Heart right ventricle (tissue), 16 donors: ENCODE results near the gene RAB24. TPM values are rescaled to one million over a fixed set of nuclear protein-coding genes. Genes with fewer than 3 reads are reported as not detected.

Experiments
- ATAC-seq, 8 donors: fragments of 200-7000 bp; cut with Tn5 transposase; one replicate each; pipeline ENCODE4 v1.9.1; 2020; ENCODE audit warnings: mild to moderate bottlenecking in 8 of 8, moderate library complexity in 8 of 8, moderate number of reproducible peaks in 1 of 8
- DNase-seq, 2 donors: peaks; one replicate each; pipeline ENCODE4 v3.0.0-alpha.2; 2020
- H3K27ac ChIP-seq, 10 donors: fragments of 200-600 bp; sonication (generic) in 2 of 10; one replicate each; pipeline versions ENCODE4 v1.5.0 to v1.8.0; 2020 to 2022; ENCODE audit warnings: mild to moderate bottlenecking in 3 of 10
- H3K27me3 ChIP-seq, 7 donors: fragments of 200-600 bp; one replicate each; pipeline ENCODE4 v1.8.0; 2021 to 2022; ENCODE audit warnings: mild to moderate bottlenecking in 2 of 7
- H3K36me3 ChIP-seq, 9 donors: fragments of 200-600 bp; sonication (generic) in 1 of 9; one replicate each; pipeline versions ENCODE4 v1.5.0 to v1.8.0; 2020 to 2022; ENCODE audit warnings: mild to moderate bottlenecking in 2 of 9
- H3K4me1 ChIP-seq, 9 donors: fragments of 200-600 bp; sonication (generic) in 1 of 9; one replicate each; pipeline versions ENCODE4 v1.5.0 to v1.8.0; 2020 to 2022; ENCODE audit warnings: mild to moderate bottlenecking in 4 of 9
- H3K4me3 ChIP-seq, 10 donors: fragments of 200-600 bp; sonication (generic) in 2 of 10; one replicate each; pipeline versions ENCODE4 v1.5.0 to v1.8.0; 2020 to 2022; ENCODE audit warnings: mild to moderate bottlenecking in 7 of 10, moderate library complexity in 2 of 10
- H3K9me3 ChIP-seq, 11 donors: fragments of 200-600 bp in 10 of 11; sonication (generic) in 2 of 11; one replicate each; pipeline versions ENCODE4 v1.5.0 to v1.8.0; 2013 to 2022; ENCODE audit warnings: mild to moderate bottlenecking in 2 of 11, control low read depth in 1 of 11, moderate library complexity in 1 of 11
- CTCF ChIP-seq, 9 donors: fragments of 200-600 bp; sonication (generic) in 2 of 9; IDR thresholded peaks; one replicate each; pipeline versions ENCODE4 v1.5.0 to v1.8.0; 2021 to 2022; ENCODE audit warnings: antibody characterized with exemption in 9 of 9, mild to moderate bottlenecking in 5 of 9, moderate library complexity in 1 of 9
- WGBS, 2 donors: extraction: QIAGEN DNeasy Blood & Tissue Kit; methylation state at CpG; one replicate each; pipeline ENCODE4 v1.1.7; 2013; ENCODE audit warnings: inconsistent platforms in 1 of 2; 5-methylcytosine and 5-hydroxymethylcytosine counted together
- intact Hi-C, 10 donors: fragments of 100-400 bp; cut with DNase I; formaldehyde crosslinking; loops; one replicate each; pipeline versions ENCODE4 v1.11.1 to v1.14.2; 2022
- polyA plus RNA-seq, 2 donors: library from polyadenylated mRNA; stranded (reverse); fragments of 200-250 nt; gene quantifications; one replicate each; pipeline ENCODE4 v1.2.3, GENCODE V29; 2013
- total RNA-seq, 10 donors: library from RNA; stranded (reverse); fragmentation: NEBNext Ultra II Directional in 3 of 10; extraction: Animal tissue kit (Norgen Biotek cat#: 25700) in 3 of 10; gene quantifications; one replicate each; pipeline versions ENCODE4 v1.2.1 to v1.2.4, GENCODE V29; 2021 to 2023
- donor health status: Arrhythmogenic right ventricular cardiomyopathy.
- donor health status: ischemic (EF 13 %, LVEDD 7.1; RV severe dilation, severe dysfunction).
- donor health status: healthy with polysubstance abuse.
- donor health status: DM: no; HTN: yes; CAD: no.
- donor health status: DM: no; HTN: no; CAD: no.
- donor health status: ischemic (EF 25% LVEDD 6.9; RV normal size, moderate dysfunction).
- donor health status: ischemic (EF 25% LVEDD 5.7; RV mildly dilated, moderate dysfunction).
- donor health status: healthy.
- donor health status: DM: yes; HTN: yes; CAD: no.
- donor health status: Ischemic cardiomyopathy.
- donor health status: ischemic (EF 35%, LVEDD 5.7; RV mildly dilated, moderate dysfunction).
- donor health status: nonischemic (EF 11% LVEDD 7.7; RV severe dilation, severe dysfunction).
- donor health status: DM: yes; HTN: yes; CAD: no.
- donor health status: PGD.
- donor health status: ischemic (EF 29% LVEDD 5.4; RV normal size, mild dysfunction).
- donor health status: nonischemic (EF 23%, LVEDD 6.1; RV moderate dilation, normal function).

RAB24 gene
- total and polyA plus RNA-seq, 12 donors, result 14.7 to 39.4 (median 19.7) TPM

- intact Hi-C loops, result loop anchor here in 1 of 10 donors (5.0 kb wide), 1 partner anchor 144 kb away; no protein-coding TSS in a partner anchor
- TF ChIP-seq CTCF (IDR thresholded peaks at IDR 0.05), result no peak
- ATAC-seq (no peak), DNase-seq (no peak)
- peaks cover 0 to 100% (median 61%) of the 10 kb centered on the region in 9 donors for H3K36me3 ChIP-seq
- no peaks in the 10 kb centered on the region for H3K9me3 ChIP-seq
- peaks cover 0 to 4% (median 0%) of the 10 kb centered on the region in 9 donors for H3K4me1 ChIP-seq
- H3K27ac ChIP-seq, result no peak overlapping the region
- no peak overlapping the region for H3K4me3 ChIP-seq
- no peaks in the 10 kb centered on the region for H3K27me3 ChIP-seq
- 54 to 58% methylated on average over 5 of the region's 5 CpGs for WGBS, 2 donors
These were observed 47.2 kb downstream of the RAB24 start for GRCh38 chr5:177256296-177256695.

- no peak for TF ChIP-seq CTCF (IDR thresholded peaks at IDR 0.05)
- Histone ChIP-seq H3K4me1 (peaks cover 0 to 18% (median 0%) of the 10 kb centered on the region in 9 donors), H3K4me3 (no peak overlapping the region), H3K9me3 (no peaks in the 10 kb centered on the region), H3K27ac (no peak overlapping the region), H3K36me3 (peaks cover 0 to 100% (median 46%) of the 10 kb centered on the region in 9 donors), H3K27me3 (no peaks in the 10 kb centered on the region)
- no peak for DNase-seq
- intact Hi-C loops, result no loop called here
- ATAC-seq, result no peak
- 85 to 90% methylated on average over 1 of the region's 1 CpG for WGBS, 2 donors
These were observed 50.3 kb downstream of the RAB24 start for GRCh38 chr5:177253252-177253651.

Other genes starting within 250 kb of the RAB24 start
- gene FGFR4, start 216.8 kb downstream of the RAB24 start, total RNA-seq, result 1 to 10 TPM in 2 of 10 donors, under 1 TPM in 7, not detected in 1; 0.25 to 2.7 (median 0.37) TPM
- gene FGFR4, start 216.8 kb downstream of the RAB24 start, polyA plus RNA-seq, result 1 to 10 TPM; 1.4 to 2.4 TPM
- gene NSD1, start 169.9 kb downstream of the RAB24 start, total RNA-seq, result 10 to 100 TPM; 34.4 to 62.9 (median 47.2) TPM
- 10 to 100 TPM in 1 of 2 donors, 1 to 10 TPM in 1; 5.6 to 10.0 TPM for gene NSD1, start 169.9 kb downstream of the RAB24 start, polyA plus RNA-seq
- 10 to 100 TPM; 32.3 to 69.8 (median 36.2) TPM for gene PRELID1, start 80 bp upstream of the RAB24 start, total RNA-seq
- 100 to 1,000 TPM in 1 of 2 donors, 10 to 100 TPM in 1; 53.9 to 166 TPM for gene PRELID1, start 80 bp upstream of the RAB24 start, polyA plus RNA-seq
- 1 to 10 TPM; 1.2 to 6.4 (median 2.4) TPM for gene MXD3, start 8.2 kb upstream of the RAB24 start, total RNA-seq
- 1 to 10 TPM; 2.3 to 7.1 TPM for gene MXD3, start 8.2 kb upstream of the RAB24 start, polyA plus RNA-seq
- 100 to 1,000 TPM in 1 of 10 donors, 10 to 100 TPM in 9; 46.3 to 111 (median 56.3) TPM for gene LMAN2, start 47.9 kb upstream of the RAB24 start, total RNA-seq
- 100 to 1,000 TPM in 1 of 2 donors, 10 to 100 TPM in 1; 47.4 to 215 TPM for gene LMAN2, start 47.9 kb upstream of the RAB24 start, polyA plus RNA-seq
- gene RGS14, start 54.2 kb upstream of the RAB24 start, total RNA-seq, result 1 to 10 TPM; 2.2 to 9.6 (median 4.5) TPM
- 1 to 10 TPM; 2.6 to 3.9 TPM for gene RGS14, start 54.2 kb upstream of the RAB24 start, polyA plus RNA-seq
- gene SLC34A1, start 80.7 kb upstream of the RAB24 start, total RNA-seq, result under 1 TPM in 1 of 10 donors, not detected in 9; 0.12 TPM
- gene SLC34A1, start 80.7 kb upstream of the RAB24 start, polyA plus RNA-seq, result not detected
- gene PFN3, start 96.9 kb upstream of the RAB24 start, total RNA-seq, result not detected
- not detected for gene PFN3, start 96.9 kb upstream of the RAB24 start, polyA plus RNA-seq
- under 1 TPM in 1 of 10 donors, not detected in 9; 0.25 TPM for gene F12, start 105.8 kb upstream of the RAB24 start, total RNA-seq
- under 1 TPM; 0.28 to 0.37 TPM for gene F12, start 105.8 kb upstream of the RAB24 start, polyA plus RNA-seq
- 10 to 100 TPM; 11.8 to 21.2 (median 15.2) TPM for gene GRK6, start 123.0 kb upstream of the RAB24 start, total RNA-seq
- 10 to 100 TPM in 1 of 2 donors, 1 to 10 TPM in 1; 6.7 to 22.9 TPM for gene GRK6, start 123.0 kb upstream of the RAB24 start, polyA plus RNA-seq
- 1 to 10 TPM in 9 of 10 donors, under 1 TPM in 1; 0.97 to 2.9 (median 1.9) TPM for gene PRR7, start 143.1 kb upstream of the RAB24 start, total RNA-seq
- gene PRR7, start 143.1 kb upstream of the RAB24 start, polyA plus RNA-seq, result 1 to 10 TPM; 1.8 to 2.7 TPM
- 10 to 100 TPM; 13.1 to 52.9 (median 19.1) TPM for gene DBN1, start 169.9 kb upstream of the RAB24 start, total RNA-seq
- gene DBN1, start 169.9 kb upstream of the RAB24 start, polyA plus RNA-seq, result 10 to 100 TPM; 19.2 to 31.5 TPM
- 10 to 100 TPM; 32.5 to 70.6 (median 51.0) TPM for gene PDLIM7, start 193.9 kb upstream of the RAB24 start, total RNA-seq
- gene PDLIM7, start 193.9 kb upstream of the RAB24 start, polyA plus RNA-seq, result 100 to 1,000 TPM; 129 to 131 TPM
- 10 to 100 TPM in 1 of 10 donors, 1 to 10 TPM in 7, under 1 TPM in 2; 0.74 to 11.4 (median 1.9) TPM for gene DOK3, start 206.1 kb upstream of the RAB24 start, total RNA-seq
- 1 to 10 TPM; 2.4 to 4.0 TPM for gene DOK3, start 206.1 kb upstream of the RAB24 start, polyA plus RNA-seq
- gene DDX41, start 213.2 kb upstream of the RAB24 start, total RNA-seq, result 10 to 100 TPM; 19.7 to 53.2 (median 27.2) TPM
- 10 to 100 TPM; 45.2 to 55.7 TPM for gene DDX41, start 213.2 kb upstream of the RAB24 start, polyA plus RNA-seq